HUES6 (cell line): ENCODE measurements around the gene ARL15.
A peak's percentile ranks its signal among the peaks of the same experiment; 100 is the strongest.

Experiments used
- H3K27ac ChIP-seq: 2 replicates; pipeline ENCODE4 v1.7.0; 2013; ENCODE audit warnings: low read depth, mild to moderate bottlenecking, low read length, inconsistent platforms
- H3K27me3 ChIP-seq: 2 replicates; pipeline ENCODE4 v1.6.1; 2013; ENCODE audit warnings: low read length; ENCODE audit not compliant: control insufficient read depth, insufficient read depth
- H3K36me3 ChIP-seq: 2 replicates; pipeline ENCODE4 v1.6.1; 2013; ENCODE audit warnings: low read length; ENCODE audit not compliant: control insufficient read depth, insufficient read depth
- H3K4me1 ChIP-seq: 2 replicates; pipeline ENCODE4 v1.6.1; 2013; ENCODE audit warnings: low read length; ENCODE audit not compliant: control insufficient read depth, insufficient read depth
- H3K4me3 ChIP-seq: 2 replicates; pipeline ENCODE4 v1.5.1; 2013; ENCODE audit warnings: low read depth, low read length
- H3K9ac ChIP-seq: one replicate; pipeline ENCODE4 v1.6.1; 2013; ENCODE audit warnings: mild to moderate bottlenecking, low read length
- H3K9me3 ChIP-seq: 2 replicates; pipeline ENCODE4 v1.6.1; 2013; ENCODE audit warnings: low read depth, low read length; ENCODE audit not compliant: control insufficient read depth, insufficient read depth

The ARL15 gene

GRCh38 chr5:53900677-53901076 is 409.7 kb downstream of the ARL15 start:
- H3K27me3 ChIP-seq: no peaks in the 10 kb centered on the region
- no peaks in the 10 kb centered on the region for H3K4me1 ChIP-seq
- no peak overlapping the region for H3K4me3 ChIP-seq
- H3K36me3 ChIP-seq: no peaks in the 10 kb centered on the region
- H3K9ac ChIP-seq: no peak overlapping the region
- no peak overlapping the region for H3K27ac ChIP-seq
- H3K9me3 ChIP-seq: 0 out of 2 replicates have a peak, but pooled peaks cover 2% of the 10 kb centered on the region

- H3K27me3 ChIP-seq: no peaks in the 10 kb centered on the region
- 0 out of 2 replicates have a peak, but pooled peaks cover 2% of the 10 kb centered on the region for H3K9me3 ChIP-seq
- H3K36me3 ChIP-seq: no peaks in the 10 kb centered on the region
- no peaks in the 10 kb centered on the region for H3K4me1 ChIP-seq
- no peak overlapping the region for H3K9ac ChIP-seq
- H3K27ac ChIP-seq: no peak overlapping the region
- H3K4me3 ChIP-seq: no peak overlapping the region
Observed at GRCh38 chr5:53895091-53895683, 415.2 kb downstream of the ARL15 start.

DNA sequence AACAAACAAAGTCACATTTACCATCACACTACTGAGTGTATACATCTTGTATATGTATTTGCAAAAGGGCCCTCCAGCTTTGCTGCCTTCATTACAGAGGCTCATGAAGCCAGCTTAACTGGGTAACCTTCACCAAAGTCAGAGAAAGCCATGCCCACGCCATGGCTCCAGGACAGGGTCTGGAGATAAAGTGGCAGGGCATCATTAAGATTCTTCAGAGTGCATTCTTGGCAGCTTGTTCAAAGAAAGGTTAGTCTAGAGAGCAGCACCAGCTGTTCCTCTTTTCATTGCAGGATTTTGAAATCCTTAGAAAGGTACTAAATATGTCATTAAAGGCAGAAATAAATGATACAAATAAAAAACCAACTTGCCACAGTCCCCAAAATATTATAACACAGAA is 416.7 kb downstream of the ARL15 start:
- Histone ChIP-seq H3K27ac (no peak overlapping the region), H3K4me1 (no peaks in the 10 kb centered on the region), H3K36me3 (no peaks in the 10 kb centered on the region), H3K9ac (no peak overlapping the region), H3K9me3 (0 out of 2 replicates have a peak, but pooled peaks cover 2% of the 10 kb centered on the region), H3K4me3 (no peak overlapping the region), H3K27me3 (no peaks in the 10 kb centered on the region)

GRCh38 chr5:53892224-53892623 is 418.1 kb downstream of the ARL15 start:
- Histone ChIP-seq H3K9me3 (no peaks in the 10 kb centered on the region), H3K4me3 (no peak overlapping the region), H3K27me3 (no peaks in the 10 kb centered on the region), H3K36me3 (no peaks in the 10 kb centered on the region), H3K9ac (no peak overlapping the region), H3K27ac (no peak overlapping the region), H3K4me1 (no peaks in the 10 kb centered on the region)

- Histone ChIP-seq H3K27me3 (no peaks in the 10 kb centered on the region), H3K4me1 (peaks cover 8% of the 10 kb centered on the region), H3K9me3 (no peaks in the 10 kb centered on the region), H3K36me3 (no peaks in the 10 kb centered on the region), H3K9ac (no peak overlapping the region), H3K27ac (no peak overlapping the region), H3K4me3 (no peak overlapping the region)
Observed at GRCh38 chr5:53891159-53891558, 419.2 kb downstream of the ARL15 start.

- no peaks in the 10 kb centered on the region for H3K9me3 ChIP-seq
- H3K27ac ChIP-seq: no peak overlapping the region
- H3K4me3 ChIP-seq: no peak overlapping the region
- H3K4me1 ChIP-seq: peaks cover 14% of the 10 kb centered on the region
- no peaks in the 10 kb centered on the region for H3K27me3 ChIP-seq
- H3K9ac ChIP-seq: no peak overlapping the region
- no peaks in the 10 kb centered on the region for H3K36me3 ChIP-seq
Observed at GRCh38 chr5:53890490-53890889, 419.9 kb downstream of the ARL15 start.

GRCh38 chr5:53884844-53885243 is 425.5 kb downstream of the ARL15 start:
- Histone ChIP-seq H3K27me3 (no peaks in the 10 kb centered on the region), H3K4me1 (peaks cover 61% of the 10 kb centered on the region), H3K9me3 (no peaks in the 10 kb centered on the region), H3K36me3 (no peaks in the 10 kb centered on the region), H3K9ac (peak overlapping the region; percentile 41), H3K27ac (no peak overlapping the region), H3K4me3 (no peak overlapping the region)

DNA sequence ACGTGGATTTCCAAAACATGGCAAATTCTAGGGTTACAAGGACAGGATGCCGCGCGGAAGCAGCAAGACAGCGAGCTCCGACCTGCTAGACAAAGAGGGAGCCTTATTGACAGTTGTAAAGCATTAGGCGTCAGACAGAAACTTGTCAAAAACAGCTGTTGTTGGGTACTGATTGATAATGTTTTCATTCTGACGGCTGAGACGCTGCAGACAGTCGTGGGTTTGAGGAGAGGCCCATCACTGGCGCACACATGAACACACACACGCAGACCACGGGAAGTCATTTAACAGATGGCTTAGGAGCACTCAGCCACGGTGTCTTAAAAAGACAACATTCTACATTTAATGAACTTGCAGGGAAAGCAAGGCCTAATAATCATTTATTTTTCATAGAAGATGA is 426.0 kb downstream of the ARL15 start:
- peak overlapping the region; percentile 41 for H3K9ac ChIP-seq
- H3K27me3 ChIP-seq: no peaks in the 10 kb centered on the region

DNA sequence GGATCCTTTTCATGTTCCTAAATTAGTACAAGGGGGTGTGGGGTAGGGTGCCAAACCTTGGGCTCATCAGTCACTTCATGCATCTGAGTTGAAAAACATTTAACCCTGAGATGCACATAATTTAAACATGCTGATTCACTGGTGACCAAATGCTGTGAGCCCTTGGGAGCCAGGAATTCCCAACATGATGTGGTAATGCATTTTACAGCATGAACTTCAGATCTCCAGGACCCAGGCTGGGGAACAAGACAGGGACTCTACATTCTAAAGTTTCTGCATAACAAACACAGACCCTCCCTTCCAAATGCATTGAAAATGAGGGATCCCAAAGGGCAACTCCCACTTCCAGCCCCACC is 427.7 kb downstream of the ARL15 start:
- Histone ChIP-seq H3K9me3 (no peaks in the 10 kb centered on the region), H3K36me3 (no peaks in the 10 kb centered on the region), H3K4me1 (peaks cover 66% of the 10 kb centered on the region), H3K9ac (peak overlapping the region; percentile 58), H3K27me3 (no peaks in the 10 kb centered on the region), H3K27ac (peak overlapping the region; percentile 71; the same call in 1 of the 2 replicates), H3K4me3 (no peak overlapping the region)

More for the DNA sequence above, 426.0 kb downstream of the ARL15 start:
- Histone ChIP-seq H3K9me3 (no peaks in the 10 kb centered on the region), H3K4me3 (no peak overlapping the region), H3K36me3 (no peaks in the 10 kb centered on the region), H3K4me1 (peaks cover 65% of the 10 kb centered on the region), H3K27ac (no peak overlapping the region)

GRCh38 chr5:53882006-53882675 is 428.2 kb downstream of the ARL15 start:
- Histone ChIP-seq H3K36me3 (no peaks in the 10 kb centered on the region), H3K4me3 (no peak overlapping the region), H3K27ac (peak overlapping the region; percentile 71; the same call in 1 of the 2 replicates), H3K9ac (peak overlapping the region; percentile 62), H3K9me3 (no peaks in the 10 kb centered on the region), H3K4me1 (peaks cover 66% of the 10 kb centered on the region), H3K27me3 (no peaks in the 10 kb centered on the region)

DNA sequence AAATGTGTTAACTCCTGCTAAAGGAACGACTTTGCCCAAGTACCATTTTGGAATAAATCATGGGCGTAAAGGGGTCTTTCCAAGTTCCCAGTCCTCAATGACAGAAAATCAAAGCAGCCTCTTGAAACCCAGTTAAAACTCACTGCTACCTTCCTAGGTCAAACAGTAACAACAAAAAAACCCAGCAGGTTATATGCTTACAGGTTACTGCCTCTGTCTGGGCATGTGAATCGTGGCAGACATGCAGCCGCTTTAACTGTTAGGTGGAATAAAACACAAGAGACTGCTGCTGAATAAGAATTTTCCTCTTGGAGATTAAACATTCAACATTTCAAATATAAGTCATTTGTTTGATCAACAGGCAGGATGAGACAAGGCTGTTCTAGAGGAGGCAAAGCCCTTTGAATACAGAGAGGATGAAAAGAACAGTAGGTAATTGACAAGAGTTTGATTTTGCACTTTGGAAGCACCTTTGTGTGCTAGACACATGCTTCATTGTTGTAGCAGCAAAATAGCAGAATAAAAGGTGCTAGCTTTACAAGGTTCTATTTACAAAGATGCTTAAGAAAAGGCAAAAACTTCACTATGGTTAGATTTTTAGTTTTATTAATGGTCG is 430.6 kb downstream of the ARL15 start:
- peak overlapping the region; percentile 15; the same call in 1 of the 2 replicates for H3K27ac ChIP-seq
- no peaks in the 10 kb centered on the region for H3K27me3 ChIP-seq
- peaks cover 48% of the 10 kb centered on the region for H3K4me1 ChIP-seq
- H3K9ac ChIP-seq: peak overlapping the region; percentile 14
- no peak overlapping the region for H3K4me3 ChIP-seq
- peaks cover 1% of the 10 kb centered on the region; the same call in 1 of the 2 replicates for H3K9me3 ChIP-seq
- H3K36me3 ChIP-seq: no peaks in the 10 kb centered on the region
